ENCODE data around the gene ROS1.
"Not testable (repeated sequence)": the region's sequence is repeated elsewhere in the genome, so short reads cannot be mapped to it uniquely, and the experiment has no call there.

GRCh38 chr6:117372289-117372688 is 53.5 kb downstream of the ROS1 start:
- not testable (repeated sequence) for TF ChIP-seq CTCF (IDR thresholded peaks at IDR 0.05; ENCODE audit: low read depth, low read length); EZH2phosphoT487 (IDR thresholded peaks at IDR 0.05; ENCODE audit: low read depth)

All from OCI-LY3 (cell line).